ENCODE data around the gene HS3ST3A1. TPM values are rescaled to one million over a fixed set of nuclear protein-coding genes. Genes with fewer than 3 reads are reported as not detected.

Gene HS3ST3A1
- total RNA-seq, 1 experiment from 2014 or later: 47.6 TPM

GRCh38 chr17:13583996-13584700 is 17.6 kb downstream of the HS3ST3A1 start:
- H3K79me2 ChIP-seq (ENCODE audit: low read length): peaks cover 70% of the 10 kb centered on the region
- ATAC-seq: no peak
- no peaks in the 10 kb centered on the region for H3K9me3 ChIP-seq (ENCODE audit: low read length)
- ChIA-PET POLR2A (ENCODE audit: unreplicated experiment) (no interaction called here), CTCF (no interaction called here)
- DNase-seq: no peak
- peaks cover 39% of the 10 kb centered on the region for H3K4me1 ChIP-seq (ENCODE audit: insufficient read depth, low read length)
- peak overlapping the region; percentile 2; the same call in 1 of the 2 replicates for H3K27ac ChIP-seq (ENCODE audit: low read length)
- H3K4me3 ChIP-seq (ENCODE audit: low read length): peak overlapping the region; percentile 32; the same call in 1 of the 2 replicates
- no peaks in the 10 kb centered on the region for H3K36me3 ChIP-seq (ENCODE audit: low read depth, low read length)
- intact Hi-C loops (cut with micrococcal nuclease): no loop called here
- H3F3A ChIP-seq (ENCODE audit: low read length, unreplicated experiment): no peaks in the 10 kb centered on the region
- TF ChIP-seq EZH2 (IDR thresholded peaks at IDR 0.05; ENCODE audit: low read length, unreplicated experiment): no peak
- TF ChIP-seq, protein P1, sequence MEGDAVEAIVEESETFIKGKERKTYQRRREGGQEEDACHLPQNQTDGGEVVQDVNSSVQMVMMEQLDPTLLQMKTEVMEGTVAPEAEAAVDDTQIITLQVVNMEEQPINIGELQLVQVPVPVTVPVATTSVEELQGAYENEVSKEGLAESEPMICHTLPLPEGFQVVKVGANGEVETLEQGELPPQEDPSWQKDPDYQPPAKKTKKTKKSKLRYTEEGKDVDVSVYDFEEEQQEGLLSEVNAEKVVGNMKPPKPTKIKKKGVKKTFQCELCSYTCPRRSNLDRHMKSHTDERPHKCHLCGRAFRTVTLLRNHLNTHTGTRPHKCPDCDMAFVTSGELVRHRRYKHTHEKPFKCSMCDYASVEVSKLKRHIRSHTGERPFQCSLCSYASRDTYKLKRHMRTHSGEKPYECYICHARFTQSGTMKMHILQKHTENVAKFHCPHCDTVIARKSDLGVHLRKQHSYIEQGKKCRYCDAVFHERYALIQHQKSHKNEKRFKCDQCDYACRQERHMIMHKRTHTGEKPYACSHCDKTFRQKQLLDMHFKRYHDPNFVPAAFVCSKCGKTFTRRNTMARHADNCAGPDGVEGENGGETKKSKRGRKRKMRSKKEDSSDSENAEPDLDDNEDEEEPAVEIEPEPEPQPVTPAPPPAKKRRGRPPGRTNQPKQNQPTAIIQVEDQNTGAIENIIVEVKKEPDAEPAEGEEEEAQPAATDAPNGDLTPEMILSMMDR (conservative IDR thresholded peaks at IDR 0.05; ENCODE audit: low read depth, low read length): no peak
- TF ChIP-seq EZH2phosphoT487 (IDR thresholded peaks at IDR 0.05; ENCODE audit: borderline replicate concordance, low read length): no peak
- no TSS peak for BruUV-seq (replicated peaks)
- no peaks in the 10 kb centered on the region for H3K9me2 ChIP-seq (replicated peaks; ENCODE audit: low read length)
- H3K27me3 ChIP-seq (ENCODE audit: low read length): no peaks in the 10 kb centered on the region
- H3K4me2 ChIP-seq (ENCODE audit: low read length): peak overlapping the region; percentile 60
- no peak overlapping the region for H2AFZ ChIP-seq (ENCODE audit: low read length)
- H4K20me1 ChIP-seq (ENCODE audit: low read length): no peaks in the 10 kb centered on the region
- no peak overlapping the region for H3K9ac ChIP-seq (ENCODE audit: low read length)

DNA sequence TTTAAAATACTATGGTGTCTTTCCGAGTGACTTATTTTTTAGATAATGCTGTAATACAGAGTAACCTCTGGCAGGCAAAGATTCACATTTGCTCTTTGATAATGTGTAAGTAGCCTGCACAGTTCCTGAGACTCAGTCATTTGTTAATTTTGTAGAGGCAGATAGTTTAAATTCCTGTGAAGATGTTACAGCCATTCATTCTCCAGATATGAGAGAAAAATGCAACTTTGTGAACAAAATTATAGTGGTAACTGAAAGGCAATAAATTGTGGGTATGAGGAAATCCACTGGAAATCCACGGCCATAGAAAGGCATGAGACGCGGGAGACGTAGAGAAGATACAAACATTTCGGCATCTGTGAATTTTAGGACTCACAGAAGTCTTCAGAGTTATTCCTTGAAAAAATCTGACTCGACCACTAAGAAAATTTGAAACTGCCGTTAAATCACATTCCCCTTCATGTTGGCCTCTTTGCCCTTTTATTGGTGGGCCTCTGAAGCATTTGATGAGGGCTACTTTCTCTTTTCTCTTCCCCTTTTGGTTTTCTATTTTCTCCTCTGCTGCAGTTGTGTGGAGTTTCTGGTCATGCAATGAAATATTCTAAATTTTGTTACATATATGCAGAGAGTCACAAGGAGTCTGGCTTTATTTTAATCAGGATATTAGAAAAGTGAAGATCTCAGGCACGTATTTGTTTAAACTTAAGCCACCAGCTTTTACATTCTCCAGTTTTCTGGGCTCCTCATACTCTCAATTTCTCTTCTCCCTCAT is 18.8 kb downstream of the HS3ST3A1 start:
- ATAC-seq: no peak
- intact Hi-C loops (cut with micrococcal nuclease): no loop called here
- POLR2A ChIA-PET (ENCODE audit: unreplicated experiment): no interaction called here

More for the DNA sequence above, 18.8 kb downstream of the HS3ST3A1 start:
- CTCF ChIA-PET: no interaction called here
- Histone ChIP-seq H2AFZ (ENCODE audit: low read length) (peak overlapping the region; percentile 4; the same call in 1 of the 2 replicates), H3K9me3 (ENCODE audit: low read length) (no peaks in the 10 kb centered on the region), H3K9ac (ENCODE audit: low read length) (no peak overlapping the region), H3K27me3 (ENCODE audit: low read length) (no peaks in the 10 kb centered on the region), H3F3A (ENCODE audit: low read length, unreplicated experiment) (no peaks in the 10 kb centered on the region), H3K36me3 (ENCODE audit: low read depth, low read length) (no peaks in the 10 kb centered on the region), H3K79me2 (ENCODE audit: low read length) (peaks cover 58% of the 10 kb centered on the region), H3K4me1 (ENCODE audit: insufficient read depth, low read length) (peaks cover 28% of the 10 kb centered on the region), H3K27ac (ENCODE audit: low read length) (no peak overlapping the region), H3K4me2 (ENCODE audit: low read length) (peak overlapping the region; percentile 60), H3K9me2 (replicated peaks; ENCODE audit: low read length) (no peaks in the 10 kb centered on the region), H3K4me3 (ENCODE audit: low read length) (peak overlapping the region; percentile 32), H4K20me1 (ENCODE audit: low read length) (no peaks in the 10 kb centered on the region)
- TF ChIP-seq, protein P1 (conservative IDR thresholded peaks at IDR 0.05; ENCODE audit: low read depth, low read length): no peak
- no peak for TF ChIP-seq EZH2 (IDR thresholded peaks at IDR 0.05; ENCODE audit: low read length, unreplicated experiment)
- DNase-seq: no peak
- BruUV-seq (replicated peaks): no TSS peak

All from PC-3 (cell line).